GM21529 (cell line): ENCODE measurements around the gene GPR137C.

Experiments
- ATAC-seq: cut with Tn5 transposase; IDR thresholded peaks from one replicate; pipeline ENCODE4 v1.9.1; 2021; ENCODE audit not compliant: unreplicated experiment

The GPR137C gene

DNA sequence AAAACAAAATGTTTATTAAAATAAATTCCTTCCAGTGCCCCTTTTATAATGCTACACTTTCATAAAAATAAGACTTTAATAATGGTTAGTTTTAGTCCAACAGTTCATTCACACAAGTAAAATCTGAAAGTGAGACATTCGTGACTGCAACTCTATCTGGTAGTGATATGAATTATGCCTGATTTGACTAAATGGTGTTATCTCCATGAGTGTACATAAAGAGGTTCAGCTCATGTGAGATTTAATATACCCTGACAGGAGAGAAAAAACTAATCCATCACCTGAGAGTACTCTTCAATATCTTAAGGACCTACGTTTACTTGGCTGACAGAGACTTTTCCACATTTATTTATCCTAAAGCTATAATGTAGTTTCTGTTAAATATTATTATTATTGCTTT, 108.7 kb downstream of the GPR137C start:
- ATAC-seq, result no peak

DNA sequence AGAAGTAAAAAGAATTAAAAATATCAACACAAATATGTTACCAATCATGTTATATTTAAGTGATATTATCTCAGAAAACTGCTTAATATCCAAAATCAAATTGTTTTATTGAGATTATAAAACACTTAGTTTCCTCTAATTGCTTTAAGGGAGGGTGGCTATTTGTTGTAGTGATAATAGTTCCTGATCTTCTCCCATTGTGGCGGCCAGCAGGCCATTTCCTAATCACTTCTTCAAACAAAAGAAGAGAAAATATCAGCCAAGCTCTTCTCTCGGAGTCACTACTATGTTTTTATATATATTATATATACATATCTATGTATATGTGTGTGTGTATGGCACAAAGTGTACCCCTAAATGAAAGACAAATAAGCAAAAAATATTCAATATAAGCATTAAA, 111.2 kb downstream of the GPR137C start:
- no peak for ATAC-seq

DNA sequence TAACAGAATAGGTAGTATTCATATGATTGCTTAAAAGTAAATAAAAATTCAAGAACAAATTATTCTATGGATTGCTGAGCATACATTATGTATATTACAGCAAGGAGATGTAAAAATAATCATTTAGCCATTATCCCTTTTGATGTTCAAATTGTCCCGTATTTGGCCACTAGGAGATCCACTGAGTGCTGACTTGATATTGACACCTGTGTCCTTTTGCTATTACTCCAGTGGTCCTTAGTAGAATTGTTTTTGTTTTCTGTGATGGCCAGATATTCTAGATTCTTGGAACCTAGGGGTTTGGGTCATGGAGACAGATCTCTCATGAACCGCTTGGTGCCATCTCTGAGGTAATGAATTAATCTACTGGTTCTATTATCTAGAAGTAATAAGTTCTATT, 126.0 kb downstream of the GPR137C start:
- no peak for ATAC-seq

DNA sequence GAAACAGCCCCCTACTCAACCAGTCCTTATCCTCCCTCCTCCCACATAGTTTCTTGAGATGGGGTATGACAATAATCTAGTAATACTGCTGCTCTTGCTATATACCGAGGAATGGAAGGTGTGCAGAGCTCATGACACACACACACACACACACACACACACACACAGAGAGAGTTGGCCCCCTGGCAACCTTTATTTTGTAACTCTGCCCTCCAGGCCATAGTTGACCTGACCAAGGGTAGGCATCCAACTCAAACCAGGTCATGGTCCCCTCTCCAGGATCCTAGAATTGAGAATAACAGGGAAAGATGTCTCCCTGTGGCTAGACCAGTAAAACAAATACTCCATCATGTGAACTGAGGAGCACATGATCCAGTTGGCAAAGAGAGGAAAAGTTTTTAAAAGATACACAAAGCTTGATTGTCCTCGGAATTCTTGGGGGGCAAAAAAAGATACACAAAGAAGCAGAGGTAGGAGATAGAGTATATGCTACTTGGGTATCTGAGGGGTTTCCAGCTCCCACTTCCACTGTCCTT, 131.4 kb downstream of the GPR137C start:
- ATAC-seq, result no peak

DNA sequence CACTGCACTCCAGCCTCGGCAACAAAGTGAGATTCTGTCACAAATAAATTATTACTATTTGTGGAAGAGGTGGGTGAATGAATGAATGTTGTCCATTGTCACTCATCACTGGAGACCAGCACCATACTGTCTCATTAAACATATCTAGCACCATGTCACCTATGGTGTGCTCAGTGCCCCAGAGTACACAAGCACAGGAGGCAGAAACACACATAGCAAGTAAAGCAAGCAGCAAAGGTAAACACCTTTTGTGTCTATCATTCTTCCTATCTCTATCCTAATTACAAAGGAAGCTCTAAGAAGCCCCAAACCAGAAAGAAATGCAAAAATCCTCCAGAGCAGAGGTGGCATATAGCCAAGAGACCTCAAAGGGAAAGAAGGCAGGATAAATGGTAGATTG, 133.5 kb downstream of the GPR137C start:
- ATAC-seq, result no peak
